ENCODE results near the gene PROC.

Gene PROC

GRCh38 chr2:127388423-127389164, 29.6 kb upstream of the PROC start:
- Histone ChIP-seq H3K9me3 (ENCODE audit: low read depth, low read length) (no peaks in the 10 kb centered on the region; the same call in 1 of the 2 replicates), H3K27ac (peak overlapping the region; percentile 59; the same call in 1 of the 2 replicates), H3K36me3 (ENCODE audit: insufficient read depth, low read length) (0 out of 2 replicates have a peak, but pooled peaks cover 7% of the 10 kb centered on the region), H3K9ac (ENCODE audit: insufficient read length) (peak overlapping the region; percentile 75), H3K4me3 (peak overlapping the region; percentile 93)
- no peak for DNase-seq (ENCODE audit: low read depth, low spot score)
- no peak for TF ChIP-seq POLR2AphosphoS5 (IDR thresholded peaks at IDR 0.05; ENCODE audit: borderline replicate concordance, low read depth, low read length)
- TF ChIP-seq EZH2 (IDR thresholded peaks at IDR 0.05), result no peak
- TF ChIP-seq FOXP2 (optimal IDR thresholded peaks at IDR 0.05; ENCODE audit: control extremely low read depth, extremely low read length, insufficient read depth), result no peak

- DNase-seq (ENCODE audit: low read depth, low spot score), result no peak
- no peak overlapping the region for H3K27ac ChIP-seq
These were observed 28.3 kb upstream of the PROC start for GRCh38 chr2:127389778-127390435.

GRCh38 chr2:127392133-127392827, 25.9 kb upstream of the PROC start:
- no peak overlapping the region for H3K4me3 ChIP-seq
- H3K9me3 ChIP-seq (ENCODE audit: low read depth, low read length), result no peaks in the 10 kb centered on the region; the same call in 1 of the 2 replicates
- TF ChIP-seq EZH2 (IDR thresholded peaks at IDR 0.05), result no peak
- no peak for TF ChIP-seq POLR2AphosphoS5 (IDR thresholded peaks at IDR 0.05; ENCODE audit: borderline replicate concordance, low read depth, low read length)
- no peak for TF ChIP-seq FOXP2 (optimal IDR thresholded peaks at IDR 0.05; ENCODE audit: control extremely low read depth, extremely low read length, insufficient read depth)
- no peak overlapping the region for H3K27ac ChIP-seq
- DNase-seq (ENCODE audit: low read depth, low spot score), result no peak
- no peak overlapping the region for H3K9ac ChIP-seq (ENCODE audit: insufficient read length)
- 0 out of 2 replicates have a peak, but pooled peaks cover 4% of the 10 kb centered on the region for H3K36me3 ChIP-seq (ENCODE audit: insufficient read depth, low read length)

More at GRCh38 chr2:127389778-127390435, 28.3 kb upstream of the PROC start:
- Histone ChIP-seq H3K4me3 (no peak overlapping the region), H3K9ac (ENCODE audit: insufficient read length) (no peak overlapping the region), H3K9me3 (ENCODE audit: low read depth, low read length) (no peaks in the 10 kb centered on the region; the same call in 1 of the 2 replicates), H3K36me3 (ENCODE audit: insufficient read depth, low read length) (0 out of 2 replicates have a peak, but pooled peaks cover 5% of the 10 kb centered on the region)
- TF ChIP-seq EZH2 (IDR thresholded peaks at IDR 0.05) (no peak), FOXP2 (optimal IDR thresholded peaks at IDR 0.05; ENCODE audit: control extremely low read depth, extremely low read length, insufficient read depth) (no peak), POLR2AphosphoS5 (IDR thresholded peaks at IDR 0.05; ENCODE audit: borderline replicate concordance, low read depth, low read length) (no peak)

- Histone ChIP-seq H3K27ac (no peak overlapping the region), H3K4me3 (no peak overlapping the region), H3K36me3 (ENCODE audit: insufficient read depth, low read length) (0 out of 2 replicates have a peak, but pooled peaks cover 4% of the 10 kb centered on the region), H3K9ac (ENCODE audit: insufficient read length) (no peak overlapping the region), H3K9me3 (ENCODE audit: low read depth, low read length) (no peaks in the 10 kb centered on the region; the same call in 1 of the 2 replicates)
- no peak for TF ChIP-seq POLR2AphosphoS5 (IDR thresholded peaks at IDR 0.05; ENCODE audit: borderline replicate concordance, low read depth, low read length)
- no peak for TF ChIP-seq FOXP2 (optimal IDR thresholded peaks at IDR 0.05; ENCODE audit: control extremely low read depth, extremely low read length, insufficient read depth)
- TF ChIP-seq EZH2 (IDR thresholded peaks at IDR 0.05), result no peak
- DNase-seq (ENCODE audit: low read depth, low spot score), result no peak
These were observed 25.2 kb upstream of the PROC start for GRCh38 chr2:127392828-127393578.

GRCh38 chr2:127394492-127394891, 23.7 kb upstream of the PROC start:
- no peaks in the 10 kb centered on the region; the same call in 1 of the 2 replicates for H3K9me3 ChIP-seq (ENCODE audit: low read depth, low read length)
- no peak overlapping the region for H3K9ac ChIP-seq (ENCODE audit: insufficient read length)
- H3K36me3 ChIP-seq (ENCODE audit: insufficient read depth, low read length), result 0 out of 2 replicates have a peak, but pooled peaks cover 4% of the 10 kb centered on the region
- no peak overlapping the region for H3K27ac ChIP-seq
- TF ChIP-seq EZH2 (IDR thresholded peaks at IDR 0.05) (no peak), FOXP2 (optimal IDR thresholded peaks at IDR 0.05; ENCODE audit: control extremely low read depth, extremely low read length, insufficient read depth) (no peak)
- no peak overlapping the region for H3K4me3 ChIP-seq
- DNase-seq (ENCODE audit: low read depth, low spot score), result no peak

- Histone ChIP-seq H3K9me3 (ENCODE audit: low read depth, low read length) (no peaks in the 10 kb centered on the region; the same call in 1 of the 2 replicates), H3K36me3 (ENCODE audit: insufficient read depth, low read length) (0 out of 2 replicates have a peak, but pooled peaks cover 2% of the 10 kb centered on the region), H3K4me3 (no peak overlapping the region), H3K27ac (no peak overlapping the region), H3K9ac (ENCODE audit: insufficient read length) (no peak overlapping the region)
- DNase-seq (ENCODE audit: low read depth, low spot score), result no peak
- no peak for TF ChIP-seq EZH2 (IDR thresholded peaks at IDR 0.05)
- no peak for TF ChIP-seq FOXP2 (optimal IDR thresholded peaks at IDR 0.05; ENCODE audit: control extremely low read depth, extremely low read length, insufficient read depth)
- TF ChIP-seq POLR2AphosphoS5 (IDR thresholded peaks at IDR 0.05; ENCODE audit: borderline replicate concordance, low read depth, low read length), result no peak
These were observed 20.5 kb upstream of the PROC start for GRCh38 chr2:127397568-127398238.

- Histone ChIP-seq H3K9me3 (ENCODE audit: low read depth, low read length) (no peaks in the 10 kb centered on the region), H3K36me3 (ENCODE audit: insufficient read depth, low read length) (no peaks in the 10 kb centered on the region), H3K4me3 (no peak overlapping the region), H3K27ac (no peak overlapping the region), H3K9ac (ENCODE audit: insufficient read length) (no peak overlapping the region)
- DNase-seq (ENCODE audit: low read depth, low spot score), result no peak
- no peak for TF ChIP-seq POLR2AphosphoS5 (IDR thresholded peaks at IDR 0.05; ENCODE audit: borderline replicate concordance, low read depth, low read length)
- TF ChIP-seq FOXP2 (optimal IDR thresholded peaks at IDR 0.05; ENCODE audit: control extremely low read depth, extremely low read length, insufficient read depth), result no peak
- no peak for TF ChIP-seq EZH2 (IDR thresholded peaks at IDR 0.05)
These were observed 20.0 kb upstream of the PROC start for GRCh38 chr2:127398239-127398590.
